ENCODE results near the gene SCNM1.
"Not testable (repeated sequence)": the region's sequence is repeated elsewhere in the genome, so short reads cannot be mapped to it uniquely, and the experiment has no call there.

The SCNM1 gene

DNA sequence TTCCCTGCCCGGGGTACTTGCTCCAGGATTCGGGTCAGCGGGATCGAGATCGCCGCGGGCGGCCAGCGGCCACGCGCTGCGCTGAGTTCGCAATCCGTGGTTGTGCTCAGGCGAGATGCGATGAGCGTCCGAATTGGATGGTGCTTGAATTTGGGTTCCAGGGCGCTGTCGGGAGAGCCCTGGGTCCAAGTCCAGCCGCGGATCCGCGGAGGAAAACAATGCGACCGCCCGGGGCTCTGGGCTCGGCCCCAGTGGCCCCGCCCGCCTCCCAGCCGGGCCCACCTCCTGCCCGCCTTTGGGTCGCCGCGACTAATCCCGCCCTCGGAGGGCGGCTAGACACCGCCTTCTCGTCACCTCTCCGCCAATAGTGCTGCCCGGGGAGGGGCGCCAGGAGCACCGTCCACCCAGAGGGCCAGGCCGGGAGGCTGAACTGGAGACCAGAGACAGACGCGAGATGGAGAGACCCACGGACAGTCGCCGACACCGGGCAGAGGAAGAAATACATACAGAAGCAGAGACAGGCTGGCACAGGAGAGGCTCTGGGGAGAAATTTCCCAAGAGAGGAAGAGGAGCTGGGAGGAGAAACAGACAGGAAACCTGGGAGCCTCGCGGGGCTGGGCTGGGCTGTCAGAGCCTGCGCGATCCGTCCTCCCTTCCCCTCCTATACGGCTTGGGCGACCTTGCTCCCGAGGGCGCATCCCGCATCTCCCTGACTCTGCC, 19.4 kb upstream of the SCNM1 start, which contains the start of gene SEMA6C:
Gene SEMA6C (minus strand): TSS at position 220 of the 720 bp plus-strand sequence. CDS start 4,010 bp downstream, outside the sequence.
- DNase-seq (ENCODE audit: low read depth): peak; percentile 75

DNA sequence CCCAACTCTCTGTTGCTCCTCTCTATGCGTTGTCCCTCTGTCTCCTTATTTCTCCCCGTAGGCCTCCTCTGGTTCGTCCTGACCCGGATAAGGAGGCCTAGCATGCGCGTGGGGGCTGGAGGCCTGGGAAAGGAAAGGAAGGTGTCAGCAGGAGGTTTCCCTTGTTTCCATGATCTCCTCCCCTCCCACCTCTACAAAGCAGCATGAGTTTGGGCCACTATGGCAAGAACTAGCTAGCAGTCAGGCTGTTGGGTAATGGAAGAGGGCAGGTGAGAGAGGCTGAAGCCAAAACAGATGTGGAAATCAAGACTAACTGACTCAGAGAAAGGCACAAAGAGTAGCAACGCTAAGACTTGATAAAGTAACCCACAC, 18.8 kb upstream of the SCNM1 start:
- no peak for DNase-seq (ENCODE audit: low read depth)

GRCh38 chr1:151147665-151148064, 18.3 kb upstream of the SCNM1 start:
- DNase-seq (ENCODE audit: low read depth): no peak

GRCh38 chr1:151156515-151156819, 9.5 kb upstream of the SCNM1 start, which contains the start of gene TNFAIP8L2:
Gene TNFAIP8L2, plus strand, starts transcription at chr1:151156649. Its CDS starts 2,049 bp downstream, at chr1:151158698.
- no peak for DNase-seq (ENCODE audit: low read depth)

DNA sequence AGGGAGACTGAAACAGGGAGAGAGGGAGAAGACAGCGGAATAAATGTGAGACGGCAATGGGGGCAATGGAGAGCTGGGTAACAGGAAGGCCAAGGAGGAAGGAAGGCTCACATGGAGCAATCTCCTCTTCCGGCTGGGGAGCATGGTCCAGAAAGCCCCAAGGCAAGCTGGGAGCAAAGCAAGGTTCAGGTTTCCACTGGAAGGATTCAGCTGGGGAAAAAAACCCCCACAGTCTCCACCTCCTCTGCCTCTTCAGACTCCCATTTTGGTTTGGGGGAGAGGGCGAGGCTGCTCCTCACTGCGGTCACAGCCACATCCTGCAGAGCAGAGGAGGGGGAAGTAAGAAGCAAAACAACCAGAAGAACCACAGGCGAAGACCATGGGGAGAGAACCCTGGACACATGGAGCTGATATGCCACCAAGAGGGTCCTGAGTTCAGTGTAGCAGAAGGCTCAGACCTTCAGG, 8.8 kb upstream of the SCNM1 start:
- no peak for DNase-seq (ENCODE audit: low read depth)

- no peak for DNase-seq (ENCODE audit: low read depth)
Observed at GRCh38 chr1:151158326-151158725, 7.6 kb upstream of the SCNM1 start.

DNA sequence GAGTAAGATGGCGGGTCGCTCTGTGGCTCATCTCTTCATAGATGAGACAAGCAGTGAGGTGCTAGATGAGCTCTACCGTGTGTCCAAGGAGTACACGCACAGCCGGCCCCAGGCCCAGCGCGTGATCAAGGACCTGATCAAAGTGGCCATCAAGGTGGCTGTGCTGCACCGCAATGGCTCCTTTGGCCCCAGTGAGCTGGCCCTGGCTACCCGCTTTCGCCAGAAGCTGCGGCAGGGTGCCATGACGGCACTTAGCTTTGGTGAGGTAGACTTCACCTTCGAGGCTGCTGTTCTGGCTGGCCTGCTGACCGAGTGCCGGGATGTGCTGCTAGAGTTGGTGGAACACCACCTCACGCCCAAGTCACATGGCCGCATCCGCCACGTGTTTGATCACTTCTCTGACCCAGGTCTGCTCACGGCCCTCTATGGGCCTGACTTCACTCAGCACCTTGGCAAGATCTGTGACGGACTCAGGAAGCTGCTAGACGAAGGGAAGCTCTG, 7.1 kb upstream of the SCNM1 start:
- DNase-seq (ENCODE audit: low read depth): no peak

GRCh38 chr1:151159373-151159772, 6.6 kb upstream of the SCNM1 start:
- no peak for DNase-seq (ENCODE audit: low read depth)

DNA sequence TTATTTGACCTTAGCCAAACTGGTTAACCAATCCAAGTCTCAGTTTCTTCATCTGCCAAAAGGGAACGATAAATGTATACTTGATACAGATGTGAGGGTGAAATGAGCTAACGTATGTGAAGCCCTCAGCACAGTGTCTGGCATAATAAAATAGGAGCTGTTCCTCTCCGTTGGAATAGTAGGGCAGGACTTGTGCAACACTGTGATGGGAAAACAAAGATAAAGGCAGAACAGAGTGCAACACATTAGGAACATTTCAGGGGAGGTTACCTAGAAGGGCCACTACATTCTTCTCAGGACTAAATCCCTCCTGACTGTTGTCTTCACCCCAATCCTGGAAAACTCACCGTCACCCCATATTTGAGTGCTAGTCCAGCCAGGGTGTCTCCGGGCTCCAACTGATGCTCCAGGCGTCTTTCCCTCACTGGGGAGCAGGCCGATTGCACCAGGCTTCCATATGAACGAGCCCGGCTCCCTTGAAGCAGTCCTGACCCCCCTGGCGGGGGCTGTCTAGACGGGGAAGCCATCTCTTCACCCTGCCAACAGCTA, 1.1 kb upstream of the SCNM1 start:
- DNase-seq (ENCODE audit: low read depth): no peak

GRCh38 chr1:151165281-151165737, 635 bp upstream of the SCNM1 start:
- no peak for DNase-seq (ENCODE audit: low read depth)

- peak; percentile 36 for DNase-seq (ENCODE audit: low read depth)
Observed at GRCh38 chr1:151166505-151166956, 587 bp downstream of the SCNM1 start.

DNA sequence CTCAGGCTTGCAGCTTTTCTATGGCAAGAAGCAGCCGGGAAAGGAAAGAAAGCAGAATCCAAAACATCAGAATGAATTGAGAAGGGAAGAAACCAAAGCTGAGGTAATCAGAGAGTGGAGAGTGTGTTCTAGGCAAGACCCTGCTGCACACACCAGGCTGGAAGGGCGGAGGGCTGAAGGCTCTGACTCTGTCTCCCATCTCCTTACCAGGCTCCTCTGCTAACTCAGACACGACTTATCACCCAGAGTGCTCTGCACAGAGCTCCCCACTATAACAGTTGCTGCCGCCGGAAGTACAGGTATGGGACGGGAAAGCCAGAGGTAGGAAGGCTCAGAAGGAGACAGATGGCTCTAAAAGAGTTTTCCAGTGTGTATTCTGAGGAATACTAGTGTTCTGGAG, 1.2 kb downstream of the SCNM1 start:
- no peak for DNase-seq (ENCODE audit: low read depth)

DNA sequence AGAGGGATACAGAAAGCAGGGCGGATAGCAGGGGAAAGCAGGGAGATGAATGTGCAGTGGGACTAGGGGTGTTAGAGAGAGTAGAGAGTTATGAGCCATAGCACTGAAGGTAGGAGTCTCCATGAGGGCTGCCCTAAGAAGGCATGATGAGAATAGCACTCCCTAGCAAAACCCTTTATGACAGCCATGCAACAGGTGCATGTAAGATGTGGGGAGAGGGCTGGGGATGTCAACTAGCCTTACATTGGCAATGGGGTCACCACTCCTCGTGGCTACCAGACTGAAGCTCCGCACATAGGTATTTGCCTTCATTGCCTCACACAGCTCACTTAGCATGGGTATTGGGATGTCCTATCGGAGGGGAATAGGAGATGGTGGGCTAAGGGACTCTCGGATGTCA, 5.2 kb downstream of the SCNM1 start:
- DNase-seq (ENCODE audit: low read depth): no peak

GRCh38 chr1:151175041-151175741, 9.2 kb downstream of the SCNM1 start:
- no peak for DNase-seq (ENCODE audit: low read depth)

- DNase-seq (ENCODE audit: low read depth): no peak
Observed at GRCh38 chr1:151175863-151176262, 9.9 kb downstream of the SCNM1 start, which contains the start of gene TMOD4. Gene TMOD4, minus strand, starts transcription at chr1:151175981. Its CDS starts 1,106 bp downstream, at chr1:151174875.

GRCh38 chr1:151176514-151177045, 10.6 kb downstream of the SCNM1 start:
- DNase-seq (ENCODE audit: low read depth): no peak

DNA sequence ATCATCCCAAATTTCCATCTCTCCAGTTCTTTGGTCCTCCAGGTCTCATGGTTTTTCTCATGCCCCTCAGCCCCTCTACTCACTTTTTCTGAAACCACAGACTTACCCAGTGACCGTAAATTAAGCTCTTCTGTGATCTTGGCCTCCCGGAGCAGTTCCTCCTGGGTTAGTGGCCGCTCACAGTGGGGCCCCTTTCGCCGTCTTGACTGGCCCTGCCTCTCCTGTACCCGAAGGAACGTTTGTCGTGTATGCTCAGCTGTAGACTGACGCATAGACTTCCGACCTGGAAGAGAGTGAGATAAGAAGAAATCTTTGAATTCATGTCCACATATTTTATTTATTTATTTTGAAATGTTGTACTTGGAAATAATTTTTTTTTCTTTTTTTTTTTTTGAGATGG, 18.3 kb downstream of the SCNM1 start:
- DNase-seq (ENCODE audit: low read depth): no peak

DNA sequence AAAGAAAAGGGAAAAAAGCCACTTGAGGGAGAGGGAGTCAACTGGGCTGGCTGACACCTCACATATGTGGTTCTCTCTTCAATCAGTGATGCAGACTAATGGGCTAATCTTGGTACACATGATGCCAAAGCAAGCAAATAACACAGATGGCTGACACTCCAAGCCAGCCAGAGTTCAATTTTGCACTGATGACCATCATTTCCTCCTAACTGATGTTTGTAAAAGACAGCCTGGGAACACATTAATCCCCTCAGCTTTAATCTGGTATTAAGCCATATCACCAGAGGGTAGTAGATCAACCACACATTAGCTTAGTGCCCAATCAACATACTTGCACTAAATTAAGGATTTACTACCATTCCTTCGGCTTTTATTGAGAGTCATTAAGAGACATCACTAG, 21.3 kb downstream of the SCNM1 start:
- no peak for DNase-seq (ENCODE audit: low read depth)

DNA sequence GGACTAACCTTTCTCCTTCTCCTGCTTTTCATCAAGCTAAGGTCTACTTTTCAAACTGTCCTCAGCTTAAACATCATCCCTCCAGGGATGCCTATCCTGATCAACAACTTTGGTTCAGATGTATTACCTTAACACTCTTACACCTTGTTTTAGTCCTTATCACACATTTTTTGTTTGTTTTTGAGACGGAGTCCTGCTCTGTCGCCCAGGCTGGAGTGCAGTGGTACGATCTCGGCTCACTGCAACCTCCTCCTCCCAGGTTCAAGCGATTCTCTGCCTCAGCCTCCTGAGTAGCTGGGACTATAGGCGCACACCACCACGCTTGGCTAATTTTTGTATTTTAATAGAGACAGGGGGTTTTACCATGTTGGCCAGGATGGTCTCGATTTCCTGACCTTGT, 22.7 kb downstream of the SCNM1 start:
- DNase-seq (ENCODE audit: low read depth): not testable (repeated sequence)

GRCh38 chr1:151189637-151190445, 23.9 kb downstream of the SCNM1 start, which contains the start of gene VPS72:
Gene VPS72, minus strand, starts transcription at chr1:151190197. Its CDS starts 76 bp downstream, at chr1:151190121.
- peak; percentile 34 for DNase-seq (ENCODE audit: low read depth)

GRCh38 chr1:151192047-151192446, 26.1 kb downstream of the SCNM1 start:
- DNase-seq (ENCODE audit: low read depth): no peak
